A549 (cell line): ENCODE data around the gene IQCN. TPM values are rescaled to one million over a fixed set of nuclear protein-coding genes. Genes with fewer than 3 reads are reported as not detected.

Experiments used
- ATAC-seq, 2 experiments: fragments of 200-7000 bp in 1 of 2; fragments of >200 bp in 1 of 2; cut with Nextera tagmentation in 1 of 2; cut with Tn5 transposase in 1 of 2; 3 replicates each; pipeline versions ENCODE4 v1.8.0 to v1.9.1; 2018 to 2020; ENCODE audit warnings: mild to moderate bottlenecking in 1 of 2, moderate library complexity in 1 of 2
- CTCF ChIA-PET: fragments of 300-600 bp; sonication (Branson Sonifier 250); formaldehyde crosslinking; extraction: SDS; loops from one replicate; lab custom pipeline; 2021; ENCODE audit warnings: antibody characterized with exemption, inconsistent platforms; lab: Yijun Ruan, JAX
- POLR2A ChIA-PET: fragments of 350-600 bp; formaldehyde crosslinking; extraction: SDS; loops from one replicate; lab custom pipeline; 2021; ENCODE audit warnings: antibody characterized with exemption, inconsistent platforms; lab: Yijun Ruan, JAX
- DNase-seq, 2 experiments: peaks; one replicate each; pipeline versions ENCODE4 v3.0.0 to v3.0.0-alpha.2; 2011 to 2016; ENCODE audit warnings: low read depth in 1 of 2, low spot score in 1 of 2
- FAIRE-seq: peaks from 2 replicates; lab custom pipeline; 2011; peaks lifted over from hg19 to GRCh38; lab: Jason Lieb, UNC
- H3K27ac ChIP-seq, 2 experiments: fragments of >200 bp; sonication (Bioruptor Twin); formaldehyde crosslinking; 3 replicates each; pipeline ENCODE4 v1.5.1; 2016 to 2017
- H3K4me1 ChIP-seq: fragments of >200 bp; sonication (Bioruptor Twin); formaldehyde crosslinking; 3 replicates; pipeline ENCODE4 v1.6.1; 2016
- H3K4me2 ChIP-seq: fragments of >200 bp; sonication (Bioruptor Twin); formaldehyde crosslinking; 3 replicates; pipeline ENCODE4 v1.6.1; 2016
- H3K4me3 ChIP-seq: fragments of >200 bp; sonication (Bioruptor Twin); formaldehyde crosslinking; 3 replicates; pipeline ENCODE4 v1.5.1; 2016
- H3K9me3 ChIP-seq: fragments of >200 bp; sonication (Bioruptor Twin); formaldehyde crosslinking; 3 replicates; pipeline ENCODE4 v1.6.1; 2016
- FOSB ChIP-seq: fragments of 250-450 bp; sonication (Bioruptor Pico); IDR thresholded peaks from 2 replicates; pipeline ENCODE4 v1.5.0; 2020; ENCODE audit warnings: mild to moderate bottlenecking, moderate library complexity
- FOSL2 ChIP-seq, 2 experiments: fragments of 450-650 bp in 1 of 2; fragments of >200 bp in 1 of 2; sonication (Bioruptor Twin) in 1 of 2; formaldehyde crosslinking; IDR thresholded peaks; 2 replicates each; pipeline versions ENCODE4 v1.5.0 to v1.6.1; 2016 to 2020; ENCODE audit warnings: mild to moderate bottlenecking in 1 of 2, moderate library complexity in 1 of 2
- HMGXB4 ChIP-seq: fragments of 250-450 bp; sonication (Bioruptor Pico); IDR thresholded peaks from 2 replicates; pipeline ENCODE4 v1.5.0; 2021; ENCODE audit warnings: mild to moderate bottlenecking, moderate library complexity, borderline replicate concordance
- HOXA7 ChIP-seq: fragments of 250-450 bp; sonication (Bioruptor Pico); IDR thresholded peaks from 2 replicates; pipeline ENCODE4 v1.5.0; 2020; ENCODE audit warnings: mild to moderate bottlenecking, moderate library complexity
- JUN ChIP-seq, 2 experiments: fragments of >200 bp; sonication (Bioruptor Twin); formaldehyde crosslinking; IDR thresholded peaks; 2 replicates in 1 of 2; 3 replicates in 1 of 2; pipeline ENCODE4 v1.6.1; 2016 to 2017
- JUNB ChIP-seq: fragments of >200 bp; sonication (Bioruptor Twin); formaldehyde crosslinking; IDR thresholded peaks from 2 replicates; pipeline ENCODE4 v1.6.1; 2016
- MYC ChIP-seq: IDR thresholded peaks from 2 replicates; pipeline ENCODE4 v1.6.1; 2012; ENCODE audit warnings: mild to moderate bottlenecking, inconsistent platforms, low read length, improper control_type of control experiment, borderline replicate concordance
- POLR2A ChIP-seq: IDR thresholded peaks from 2 replicates; pipeline ENCODE4 v1.6.1; 2012; ENCODE audit warnings: mild to moderate bottlenecking, low read length
- POLR2AphosphoS2 ChIP-seq: conservative IDR thresholded peaks from 2 replicates; pipeline ENCODE4 v1.6.1; 2012; ENCODE audit warnings: low read length, improper control_type of control experiment, inconsistent platforms
- RNF2 ChIP-seq: fragments of 200-600 bp; sonication (generic); IDR thresholded peaks from 2 replicates; pipeline ENCODE4 v1.6.1; 2016; ENCODE audit warnings: low read depth, mild to moderate bottlenecking, antibody characterized with exemption, moderate library complexity, borderline replicate concordance
- TFCP2L1 ChIP-seq: fragments of 250-450 bp; sonication (Bioruptor Pico); IDR thresholded peaks from 2 replicates; pipeline ENCODE4 v1.5.0; 2021; ENCODE audit warnings: mild to moderate bottlenecking
- USF2 ChIP-seq: fragments of 450-650 bp; IDR thresholded peaks from 2 replicates; pipeline ENCODE4 v1.6.1; 2014; ENCODE audit warnings: antibody characterized with exemption
- WGBS: methylation state at CpG from one replicate; pipeline ENCODE4 v1.1.6; 2017; ENCODE audit errors: missing lambda C conversion rate; 5-methylcytosine and 5-hydroxymethylcytosine counted together
- polyA plus RNA-seq, 4 experiments: library from polyadenylated mRNA; depleted of rRNA in 3 of 4; stranded (reverse); fragments of >200 nt; fragmentation: RNase III in 1 of 4; extraction: RNeasy Plus Mini Kit Qiagen cat#74134 plus additional on column Dnase treatment in 1 of 4; gene quantifications; 2 replicates in 3 of 4; 3 replicates in 1 of 4; pipeline ENCODE4 v1.2.3, GENCODE V29; 2011 to 2017
- TF ChIP-seq, protein P1 (sequence below): fragments of 150-350 bp; IDR thresholded peaks from 2 replicates; pipeline ENCODE4 v1.6.1; 2014; ENCODE audit warnings: low read depth, mild to moderate bottlenecking, low read length
- TF ChIP-seq, protein P2 (sequence below): IDR thresholded peaks from 2 replicates; pipeline ENCODE4 v1.6.1; 2012
- TF ChIP-seq, protein P3 (sequence below): fragments of 200-600 bp; sonication (generic); IDR thresholded peaks from 2 replicates; pipeline ENCODE4 v1.6.1; 2016; ENCODE audit warnings: antibody characterized with exemption, mild to moderate bottlenecking, moderate library complexity

Gene IQCN
- polyA plus RNA-seq, 2 of the 4 experiments (the other 2 are of a cell fraction), result 0.34 to 0.50 TPM

DNA sequence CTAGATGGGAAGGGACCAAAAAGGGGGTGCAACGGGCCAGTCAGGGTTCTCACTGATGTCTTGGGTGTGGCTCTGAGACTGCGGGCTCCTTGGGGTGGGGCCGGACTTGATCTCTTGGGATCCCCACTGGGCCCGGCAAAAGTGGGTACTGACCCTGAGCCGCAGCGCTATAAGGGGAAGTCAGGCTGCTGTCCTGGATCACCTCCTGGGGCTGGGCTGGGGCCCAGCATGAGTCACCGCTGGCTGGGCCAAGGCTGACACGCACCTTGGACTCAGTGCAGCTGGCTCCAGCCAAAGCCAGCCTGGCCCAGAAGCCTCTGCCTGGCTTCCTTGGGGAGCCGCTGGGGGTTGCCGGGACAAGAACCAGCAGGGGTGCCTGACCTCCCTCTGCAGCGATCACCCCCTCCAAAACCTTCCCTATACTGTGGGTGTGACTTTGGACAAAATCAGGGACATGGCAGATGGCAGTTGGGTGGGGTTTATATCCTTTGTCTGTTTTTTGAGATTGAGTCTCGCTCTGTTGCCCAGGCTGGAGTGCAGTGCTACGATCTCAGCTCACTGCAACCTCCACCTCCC is 617 bp upstream of the IQCN start:
- peak; percentile 10 for TF ChIP-seq HOXA7 (CRISPR knock-in tag)
- TF ChIP-seq, protein P1, sequence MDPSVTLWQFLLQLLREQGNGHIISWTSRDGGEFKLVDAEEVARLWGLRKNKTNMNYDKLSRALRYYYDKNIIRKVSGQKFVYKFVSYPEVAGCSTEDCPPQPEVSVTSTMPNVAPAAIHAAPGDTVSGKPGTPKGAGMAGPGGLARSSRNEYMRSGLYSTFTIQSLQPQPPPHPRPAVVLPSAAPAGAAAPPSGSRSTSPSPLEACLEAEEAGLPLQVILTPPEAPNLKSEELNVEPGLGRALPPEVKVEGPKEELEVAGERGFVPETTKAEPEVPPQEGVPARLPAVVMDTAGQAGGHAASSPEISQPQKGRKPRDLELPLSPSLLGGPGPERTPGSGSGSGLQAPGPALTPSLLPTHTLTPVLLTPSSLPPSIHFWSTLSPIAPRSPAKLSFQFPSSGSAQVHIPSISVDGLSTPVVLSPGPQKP, result no peak
- peak; percentile 50; the same call in 1 of the 2 replicates for TF ChIP-seq FOSL2 (IDR thresholded peaks at IDR 0.05)
- peak; percentile 95 for TF ChIP-seq FOSL2 (CRISPR knock-in tag; IDR thresholded peaks at IDR 0.05)
- TF ChIP-seq, protein P2, sequence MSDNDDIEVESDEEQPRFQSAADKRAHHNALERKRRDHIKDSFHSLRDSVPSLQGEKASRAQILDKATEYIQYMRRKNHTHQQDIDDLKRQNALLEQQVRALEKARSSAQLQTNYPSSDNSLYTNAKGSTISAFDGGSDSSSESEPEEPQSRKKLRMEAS, result peak; percentile 37
- no peak for TF ChIP-seq MYC
- 0 out of 2 replicates have a peak, but pooled peaks have one; percentile 26 for TF ChIP-seq JUNB
- no peak for TF ChIP-seq USF2
- peak in 1 of 2 experiments; percentile 51; a peak in 1 of 5 replicates for TF ChIP-seq JUN (IDR thresholded peaks at IDR 0.05)
- peak; percentile 79; the same call in 1 of the 2 replicates for TF ChIP-seq TFCP2L1 (CRISPR knock-in tag)
- TF ChIP-seq POLR2AphosphoS2, result peak; percentile 94
- TF ChIP-seq FOSB (CRISPR knock-in tag), result peak; percentile 36; the same call in 1 of the 2 replicates
- TF ChIP-seq, protein P3, sequence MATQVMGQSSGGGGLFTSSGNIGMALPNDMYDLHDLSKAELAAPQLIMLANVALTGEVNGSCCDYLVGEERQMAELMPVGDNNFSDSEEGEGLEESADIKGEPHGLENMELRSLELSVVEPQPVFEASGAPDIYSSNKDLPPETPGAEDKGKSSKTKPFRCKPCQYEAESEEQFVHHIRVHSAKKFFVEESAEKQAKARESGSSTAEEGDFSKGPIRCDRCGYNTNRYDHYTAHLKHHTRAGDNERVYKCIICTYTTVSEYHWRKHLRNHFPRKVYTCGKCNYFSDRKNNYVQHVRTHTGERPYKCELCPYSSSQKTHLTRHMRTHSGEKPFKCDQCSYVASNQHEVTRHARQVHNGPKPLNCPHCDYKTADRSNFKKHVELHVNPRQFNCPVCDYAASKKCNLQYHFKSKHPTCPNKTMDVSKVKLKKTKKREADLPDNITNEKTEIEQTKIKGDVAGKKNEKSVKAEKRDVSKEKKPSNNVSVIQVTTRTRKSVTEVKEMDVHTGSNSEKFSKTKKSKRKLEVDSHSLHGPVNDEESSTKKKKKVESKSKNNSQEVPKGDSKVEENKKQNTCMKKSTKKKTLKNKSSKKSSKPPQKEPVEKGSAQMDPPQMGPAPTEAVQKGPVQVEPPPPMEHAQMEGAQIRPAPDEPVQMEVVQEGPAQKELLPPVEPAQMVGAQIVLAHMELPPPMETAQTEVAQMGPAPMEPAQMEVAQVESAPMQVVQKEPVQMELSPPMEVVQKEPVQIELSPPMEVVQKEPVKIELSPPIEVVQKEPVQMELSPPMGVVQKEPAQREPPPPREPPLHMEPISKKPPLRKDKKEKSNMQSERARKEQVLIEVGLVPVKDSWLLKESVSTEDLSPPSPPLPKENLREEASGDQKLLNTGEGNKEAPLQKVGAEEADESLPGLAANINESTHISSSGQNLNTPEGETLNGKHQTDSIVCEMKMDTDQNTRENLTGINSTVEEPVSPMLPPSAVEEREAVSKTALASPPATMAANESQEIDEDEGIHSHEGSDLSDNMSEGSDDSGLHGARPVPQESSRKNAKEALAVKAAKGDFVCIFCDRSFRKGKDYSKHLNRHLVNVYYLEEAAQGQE, result no peak; the same call in 1 of the 2 replicates
- TF ChIP-seq POLR2A, result no peak
- H3K4me2 ChIP-seq, result peak overlapping the region; percentile 88
- ChIA-PET CTCF (interaction anchor here (1.1 to 10.2 kb wide), 8 partner anchors 14 to 145 kb away, joined by 3 to 158 read pairs (median 6); partner anchors contain the start of genes LSM4 and SSBP4), POLR2A (interaction anchor here (1.0 to 1.4 kb wide), 5 partner anchors 18 to 64 kb away, joined by 3 to 10 read pairs (median 5); partner anchors contain the start of gene LSM4)
- no peaks in the 10 kb centered on the region for H3K9me3 ChIP-seq
- peak overlapping the region; percentile 25; the same call in 1 of the 3 replicates for H3K4me3 ChIP-seq
- H3K4me1 ChIP-seq, result peaks cover 52% of the 10 kb centered on the region
- DNase-seq (peak; percentile 72 to 81), FAIRE-seq (no peak), ATAC-seq (peak; percentile 77 to 87)
- WGBS, result 8% methylated on average over 4 of the region's 13 CpGs
- H3K27ac ChIP-seq, result peak overlapping the region; percentile 88 to 94

DNA sequence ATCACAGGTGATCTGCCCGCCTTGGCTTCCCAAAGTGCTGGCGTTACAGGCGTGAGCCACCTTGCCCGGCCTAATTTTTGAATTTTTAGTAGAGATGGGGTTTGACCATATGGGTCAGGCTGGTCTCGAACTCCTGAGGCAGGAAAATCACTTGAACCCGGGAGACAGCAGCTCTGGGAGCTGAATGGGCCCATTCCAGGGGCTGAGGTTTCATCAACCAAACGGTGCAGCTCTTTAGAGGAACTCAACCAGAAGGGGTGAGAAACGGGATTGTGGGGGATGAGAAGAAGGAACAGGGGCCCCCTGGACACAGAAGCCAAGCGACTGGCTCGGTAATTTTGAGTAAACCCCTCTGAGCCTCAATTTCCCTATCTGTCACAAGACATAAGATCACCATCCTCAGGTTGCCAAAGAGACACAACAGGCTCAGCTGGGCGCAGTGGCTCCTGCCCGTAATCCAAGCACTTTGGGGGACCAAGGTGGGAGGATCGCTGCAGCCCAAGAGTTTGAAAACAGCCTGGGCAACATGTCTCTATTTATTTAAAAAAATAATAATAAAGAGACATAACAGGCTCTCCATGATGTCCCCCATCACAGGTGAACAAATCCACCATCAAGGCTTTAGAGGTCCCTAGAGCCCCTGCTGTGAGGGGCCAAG is 562 bp downstream of the IQCN start:
- WGBS, result 96% methylated on average over 12 of the region's 13 CpGs
- TF ChIP-seq FOSB (CRISPR knock-in tag), result no peak
- TF ChIP-seq RNF2, result no peak
- TF ChIP-seq JUN (IDR thresholded peaks at IDR 0.05), result no peak
- no peak for TF ChIP-seq HMGXB4 (CRISPR knock-in tag)
- H3K4me3 ChIP-seq, result 0 out of 3 replicates have a peak overlapping the region, but pooled peaks have one; percentile 7

More for the DNA sequence above, 562 bp downstream of the IQCN start:
- no peaks in the 10 kb centered on the region for H3K9me3 ChIP-seq
- ATAC-seq, result no peak
- peaks cover 50% of the 10 kb centered on the region for H3K4me1 ChIP-seq
- ChIA-PET CTCF (interaction anchor here (0.6 to 10.2 kb wide), 9 partner anchors 21 to 278 kb away, joined by 3 to 158 read pairs (median 4); no protein-coding TSS in a partner anchor), POLR2A (interaction anchor here (1.0 to 1.4 kb wide), 3 partner anchors 19 to 65 kb away, joined by 3 to 10 read pairs (median 5); partner anchors contain the start of gene LSM4)
- DNase-seq, result no peak
- no peak for FAIRE-seq
- peak overlapping the region; percentile 88 to 94 for H3K27ac ChIP-seq
- peak overlapping the region; percentile 88 for H3K4me2 ChIP-seq
